Vagina (tissue), 2 donors: ENCODE measurements around the gene AGPAT3. TPM values are rescaled to one million over a fixed set of nuclear protein-coding genes. Genes with fewer than 3 reads are reported as not detected.

Experiments
- DNase-seq, 2 donors: peaks; one replicate each; pipeline ENCODE4 v3.0.0-alpha.2; 2017; ENCODE audit errors: extremely low spot score in 2 of 2
- H3K27ac ChIP-seq: fragments of 200-600 bp; sonication (generic); one replicate; pipeline ENCODE4 v1.5.1; 2019
- H3K27me3 ChIP-seq: fragments of 200-600 bp; sonication (generic); one replicate; pipeline ENCODE4 v1.5.1; 2019
- H3K36me3 ChIP-seq, 2 donors: fragments of 200-600 bp; sonication (generic); one replicate each; pipeline ENCODE4 v1.5.1; 2017 to 2019
- H3K4me1 ChIP-seq: fragments of 200-600 bp; sonication (generic); one replicate; pipeline ENCODE4 v1.5.1; 2019
- H3K4me3 ChIP-seq, 2 donors: fragments of 200-600 bp; sonication (generic); 1 replicate in 1 of 2; 2 replicates in 1 of 2; pipeline ENCODE4 v1.5.1; 2016 to 2019
- H3K9me3 ChIP-seq: fragments of 200-600 bp; sonication (generic); one replicate; pipeline ENCODE4 v1.5.1; 2019
- POLR2A ChIP-seq, 2 donors: fragments of 450-650 bp; IDR thresholded peaks; one replicate each; pipeline ENCODE4 v1.6.1; 2017; ENCODE audit warnings: antibody characterized with exemption in 2 of 2, mild to moderate bottlenecking in 2 of 2, moderate library complexity in 2 of 2
- POLR2AphosphoS5 ChIP-seq, 2 donors: sonication (generic); formaldehyde crosslinking; IDR thresholded peaks; one replicate each; pipeline ENCODE4 v1.9.0; 2017; ENCODE audit warnings: antibody characterized with exemption in 2 of 2, mild to moderate bottlenecking in 2 of 2, low read depth in 1 of 2; ENCODE audit not compliant: insufficient read depth in 1 of 2
- intact Hi-C: fragments of 100-400 bp; cut with DNase I; formaldehyde crosslinking; loops from one replicate; pipeline ENCODE4 v1.15.1; 2023
- total RNA-seq: library from RNA; depleted of rRNA; stranded (reverse); fragments of >200 nt; gene quantifications from one replicate; pipeline ENCODE4 v1.2.3, GENCODE V29; 2016
- TF ChIP-seq, protein P1 (sequence below), 3 experiments: fragments of 450-650 bp in 2 of 3; fragments of 200-600 bp in 1 of 3; sonication (generic) in 1 of 3; IDR thresholded peaks; one replicate each; pipeline ENCODE4 v1.5.1; 2017 to 2019; ENCODE audit warnings: antibody characterized with exemption in 3 of 3, mild to moderate bottlenecking in 2 of 3, moderate library complexity in 2 of 3

Gene AGPAT3
- total RNA-seq, 1 donor from 2014 or later, result 34.4 TPM

DNA sequence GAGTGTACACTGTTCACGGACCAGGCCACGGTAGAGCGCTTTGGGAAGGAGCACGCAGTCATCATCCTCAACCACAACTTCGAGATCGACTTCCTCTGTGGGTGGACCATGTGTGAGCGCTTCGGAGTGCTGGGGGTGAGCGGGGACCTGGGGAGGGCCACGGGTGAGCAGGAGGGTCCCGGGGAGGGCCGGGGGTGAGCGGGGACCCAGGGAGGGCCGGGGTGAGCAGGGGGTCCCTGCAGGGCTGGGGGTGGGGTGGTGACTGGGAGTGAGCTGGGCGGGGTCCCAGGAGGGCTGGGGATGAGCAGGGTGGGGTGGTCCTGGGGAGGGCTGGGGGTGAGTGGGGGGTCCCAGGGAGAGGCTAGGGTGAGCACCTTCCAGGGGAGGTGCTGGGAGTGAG is 103.0 kb downstream of the AGPAT3 start:
- intact Hi-C loops, result no loop called here
- Histone ChIP-seq H3K27ac (no peak overlapping the region), H3K4me1 (no peaks in the 10 kb centered on the region), H3K27me3 (no peaks in the 10 kb centered on the region), H3K4me3 (no peak overlapping the region), H3K36me3 (peaks cover 0 to 38% of the 10 kb centered on the region in 2 donors), H3K9me3 (no peaks in the 10 kb centered on the region)
- DNase-seq, result no peak
- TF ChIP-seq POLR2AphosphoS5 (IDR thresholded peaks at IDR 0.05; ENCODE audit: insufficient read depth in 1 of 2, low read depth in 1 of 2) (no peak), POLR2A (IDR thresholded peaks at IDR 0.05) (no peak)
- TF ChIP-seq, protein P1, sequence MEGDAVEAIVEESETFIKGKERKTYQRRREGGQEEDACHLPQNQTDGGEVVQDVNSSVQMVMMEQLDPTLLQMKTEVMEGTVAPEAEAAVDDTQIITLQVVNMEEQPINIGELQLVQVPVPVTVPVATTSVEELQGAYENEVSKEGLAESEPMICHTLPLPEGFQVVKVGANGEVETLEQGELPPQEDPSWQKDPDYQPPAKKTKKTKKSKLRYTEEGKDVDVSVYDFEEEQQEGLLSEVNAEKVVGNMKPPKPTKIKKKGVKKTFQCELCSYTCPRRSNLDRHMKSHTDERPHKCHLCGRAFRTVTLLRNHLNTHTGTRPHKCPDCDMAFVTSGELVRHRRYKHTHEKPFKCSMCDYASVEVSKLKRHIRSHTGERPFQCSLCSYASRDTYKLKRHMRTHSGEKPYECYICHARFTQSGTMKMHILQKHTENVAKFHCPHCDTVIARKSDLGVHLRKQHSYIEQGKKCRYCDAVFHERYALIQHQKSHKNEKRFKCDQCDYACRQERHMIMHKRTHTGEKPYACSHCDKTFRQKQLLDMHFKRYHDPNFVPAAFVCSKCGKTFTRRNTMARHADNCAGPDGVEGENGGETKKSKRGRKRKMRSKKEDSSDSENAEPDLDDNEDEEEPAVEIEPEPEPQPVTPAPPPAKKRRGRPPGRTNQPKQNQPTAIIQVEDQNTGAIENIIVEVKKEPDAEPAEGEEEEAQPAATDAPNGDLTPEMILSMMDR (IDR thresholded peaks at IDR 0.05), result no peak

DNA sequence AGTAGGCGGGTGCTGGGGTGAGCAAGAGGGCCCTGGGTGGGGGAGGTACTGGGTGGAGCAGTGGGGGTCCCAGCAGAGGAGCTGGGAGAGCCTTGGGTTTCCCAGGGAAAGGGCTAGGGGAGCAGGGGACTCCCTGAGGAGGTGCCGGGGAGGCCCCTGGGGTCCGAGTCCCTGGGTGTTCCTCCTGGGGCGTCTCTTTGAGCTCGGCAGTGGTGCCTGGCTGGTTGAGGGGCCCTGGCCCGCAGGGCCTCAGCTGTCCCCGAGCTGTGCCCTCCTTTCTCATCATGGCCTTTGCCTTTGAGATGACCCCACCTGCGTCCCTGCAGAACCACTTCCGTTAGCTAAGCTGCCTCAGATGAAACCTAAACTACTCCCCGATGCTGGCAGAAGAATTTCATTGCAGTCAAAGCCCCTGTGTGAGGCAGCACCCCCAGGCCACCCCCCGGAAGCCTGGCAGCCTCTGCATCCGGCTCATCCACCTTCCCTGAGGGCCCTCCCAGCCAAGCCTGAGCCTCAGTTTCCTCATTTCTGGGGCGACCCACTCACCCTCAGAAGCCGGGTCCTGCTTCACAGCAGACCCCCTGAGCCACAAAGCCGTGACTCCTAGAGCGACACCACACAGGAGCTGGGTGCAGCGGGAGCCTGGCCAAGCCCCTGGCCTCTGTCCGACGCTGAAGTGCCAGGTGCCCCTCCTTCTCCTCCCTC is 103.5 kb downstream of the AGPAT3 start:
- no peak for TF ChIP-seq POLR2AphosphoS5 (IDR thresholded peaks at IDR 0.05; ENCODE audit: insufficient read depth in 1 of 2, low read depth in 1 of 2)
- TF ChIP-seq POLR2A (IDR thresholded peaks at IDR 0.05), result no peak
- TF ChIP-seq, protein P1 (IDR thresholded peaks at IDR 0.05), result no peak
- no peak for DNase-seq
- Histone ChIP-seq H3K9me3 (no peaks in the 10 kb centered on the region), H3K4me3 (no peak overlapping the region), H3K4me1 (no peaks in the 10 kb centered on the region), H3K27ac (no peak overlapping the region), H3K27me3 (no peaks in the 10 kb centered on the region), H3K36me3 (peaks cover 0 to 38% of the 10 kb centered on the region in 2 donors)
- intact Hi-C loops, result no loop called here

DNA sequence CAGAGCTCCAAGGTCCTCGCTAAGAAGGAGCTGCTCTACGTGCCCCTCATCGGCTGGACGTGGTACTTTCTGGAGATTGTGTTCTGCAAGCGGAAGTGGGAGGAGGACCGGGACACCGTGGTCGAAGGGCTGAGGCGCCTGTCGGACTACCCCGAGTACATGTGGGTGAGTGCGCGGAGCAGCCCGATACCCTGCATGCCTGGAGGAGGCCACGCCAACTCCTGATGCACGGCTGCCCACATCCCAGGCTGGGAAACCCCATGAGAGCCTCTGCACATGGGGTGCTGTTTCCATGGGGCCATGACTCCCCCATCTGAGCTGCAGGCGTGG is 104.1 kb downstream of the AGPAT3 start:
- intact Hi-C loops, result no loop called here
- no peak overlapping the region for H3K4me3 ChIP-seq
- H3K36me3 ChIP-seq, result peaks cover 0 to 38% of the 10 kb centered on the region in 2 donors
- no peaks in the 10 kb centered on the region for H3K27me3 ChIP-seq
- no peaks in the 10 kb centered on the region for H3K9me3 ChIP-seq
- H3K4me1 ChIP-seq, result no peaks in the 10 kb centered on the region
- TF ChIP-seq POLR2AphosphoS5 (IDR thresholded peaks at IDR 0.05; ENCODE audit: insufficient read depth in 1 of 2, low read depth in 1 of 2), result no peak
- TF ChIP-seq, protein P1 (IDR thresholded peaks at IDR 0.05), result no peak
- TF ChIP-seq POLR2A (IDR thresholded peaks at IDR 0.05), result no peak
- no peak overlapping the region for H3K27ac ChIP-seq
- no peak for DNase-seq

DNA sequence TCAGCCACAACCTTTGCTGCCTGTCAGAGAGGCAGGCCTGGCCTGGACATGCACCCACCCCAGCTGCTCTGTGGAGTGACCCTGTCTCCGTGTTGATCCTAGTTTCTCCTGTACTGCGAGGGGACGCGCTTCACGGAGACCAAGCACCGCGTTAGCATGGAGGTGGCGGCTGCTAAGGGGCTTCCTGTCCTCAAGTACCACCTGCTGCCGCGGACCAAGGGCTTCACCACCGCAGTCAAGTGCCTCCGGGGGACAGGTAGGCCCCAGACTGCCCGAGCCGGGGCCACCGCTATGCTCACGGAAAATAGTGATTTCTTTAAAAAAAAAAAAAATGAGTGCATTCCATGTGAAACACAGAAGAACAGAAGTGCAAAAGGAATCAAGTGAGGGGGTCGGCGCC is 105.5 kb downstream of the AGPAT3 start:
- intact Hi-C loops, result no loop called here
- no peak for TF ChIP-seq POLR2A (IDR thresholded peaks at IDR 0.05)
- TF ChIP-seq, protein P1 (IDR thresholded peaks at IDR 0.05), result no peak
- TF ChIP-seq POLR2AphosphoS5 (IDR thresholded peaks at IDR 0.05; ENCODE audit: insufficient read depth in 1 of 2, low read depth in 1 of 2), result no peak
- H3K4me3 ChIP-seq, result no peak overlapping the region
- H3K4me1 ChIP-seq, result no peaks in the 10 kb centered on the region
- no peaks in the 10 kb centered on the region for H3K9me3 ChIP-seq
- no peaks in the 10 kb centered on the region for H3K27me3 ChIP-seq
- no peak for DNase-seq
- H3K36me3 ChIP-seq, result peaks cover 0 to 38% of the 10 kb centered on the region in 2 donors
- no peak overlapping the region for H3K27ac ChIP-seq

DNA sequence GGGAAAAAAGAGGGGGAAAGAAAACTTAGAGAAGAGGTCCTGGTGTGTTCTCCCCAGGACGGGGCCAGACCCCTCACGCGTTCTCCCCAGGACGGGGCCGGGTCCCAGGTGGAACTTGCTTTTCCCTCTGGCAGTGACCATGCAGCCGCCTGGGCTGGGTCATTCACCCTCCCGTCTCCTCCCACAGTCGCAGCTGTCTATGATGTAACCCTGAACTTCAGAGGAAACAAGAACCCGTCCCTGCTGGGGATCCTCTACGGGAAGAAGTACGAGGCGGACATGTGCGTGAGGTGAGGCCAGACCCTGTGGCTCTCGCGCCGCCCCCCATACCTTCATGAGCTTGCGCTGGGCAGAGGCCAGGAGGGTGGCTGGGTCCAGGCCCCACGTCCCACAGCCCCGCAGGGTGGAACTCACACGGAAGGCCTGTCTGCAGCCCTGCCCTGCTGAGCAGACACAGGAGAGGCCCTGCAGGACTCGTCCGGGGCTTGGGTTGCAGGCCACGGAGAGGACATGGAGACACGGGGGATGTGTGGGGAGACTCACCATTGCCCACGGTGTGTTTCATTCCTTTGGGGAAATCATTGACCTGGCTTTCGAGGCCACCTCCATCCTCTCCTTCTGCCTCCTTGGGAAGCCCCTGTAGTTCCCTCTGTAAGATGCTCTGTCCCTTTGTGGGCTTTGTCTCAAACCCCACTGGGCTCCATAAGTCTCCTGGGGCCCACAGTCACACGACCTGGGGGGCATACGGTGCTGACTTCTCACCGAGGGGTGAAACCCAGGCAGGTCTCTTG is 106.4 kb downstream of the AGPAT3 start:
- TF ChIP-seq POLR2AphosphoS5 (IDR thresholded peaks at IDR 0.05; ENCODE audit: insufficient read depth in 1 of 2, low read depth in 1 of 2) (peak in 1 of 2 donors; percentile 17), POLR2A (IDR thresholded peaks at IDR 0.05) (no peak)
- no peak for DNase-seq
- intact Hi-C loops, result no loop called here
- no peaks in the 10 kb centered on the region for H3K27me3 ChIP-seq
- no peaks in the 10 kb centered on the region for H3K4me1 ChIP-seq
- no peaks in the 10 kb centered on the region for H3K9me3 ChIP-seq
- no peak overlapping the region for H3K27ac ChIP-seq
- no peak overlapping the region for H3K4me3 ChIP-seq
- peaks cover 0 to 38% of the 10 kb centered on the region in 2 donors for H3K36me3 ChIP-seq
